AG10803 (cell line): ENCODE results near the gene HOXC4.

Experiments used
- DNase-seq: peaks from one replicate; pipeline ENCODE4 v3.0.0; 2010; ENCODE audit warnings: low read depth
- H3K4me3 ChIP-seq: 2 replicates; pipeline ENCODE4 v1.5.1; 2011; ENCODE audit warnings: mild to moderate bottlenecking, low read length, control low read depth
- TF ChIP-seq, protein P1 (sequence below): conservative IDR thresholded peaks from 2 replicates; pipeline ENCODE4 v1.5.1; 2011; ENCODE audit warnings: mild to moderate bottlenecking, low read length, control low read depth, inconsistent platforms

The HOXC4 gene

DNA sequence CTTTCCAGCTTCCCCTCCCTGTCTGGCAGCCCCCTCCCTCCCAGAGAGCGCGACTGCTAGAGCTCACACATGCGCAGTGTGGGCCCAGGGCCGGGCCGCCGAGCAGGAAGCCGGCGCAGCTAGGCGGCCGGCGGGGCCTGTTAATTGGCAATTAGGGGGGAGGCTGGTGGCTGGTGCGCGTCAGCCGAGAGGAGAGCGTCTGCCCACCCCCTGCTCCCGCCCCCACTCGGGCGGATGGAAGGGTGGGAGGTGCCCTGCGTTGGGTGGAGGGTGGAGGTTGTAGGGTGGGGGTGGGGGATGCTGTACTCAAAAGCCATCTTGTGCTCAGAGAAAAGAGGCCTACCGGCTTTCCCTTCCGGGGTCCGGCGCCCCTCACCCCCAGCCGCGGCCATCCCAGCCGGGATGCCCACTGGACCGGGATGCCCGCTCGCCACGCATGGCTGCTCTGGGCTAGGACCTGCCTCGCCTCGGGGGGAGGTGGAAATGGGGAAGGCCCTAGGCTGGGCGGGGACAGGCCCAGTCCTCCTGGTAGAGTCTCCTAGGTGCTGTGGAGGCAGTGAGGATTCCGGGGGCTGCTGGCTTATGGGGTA lies 35.7 kb upstream of the HOXC4 start:
- H3K4me3 ChIP-seq = peak overlapping the region; percentile 98
- peak; percentile 97 for DNase-seq

DNA sequence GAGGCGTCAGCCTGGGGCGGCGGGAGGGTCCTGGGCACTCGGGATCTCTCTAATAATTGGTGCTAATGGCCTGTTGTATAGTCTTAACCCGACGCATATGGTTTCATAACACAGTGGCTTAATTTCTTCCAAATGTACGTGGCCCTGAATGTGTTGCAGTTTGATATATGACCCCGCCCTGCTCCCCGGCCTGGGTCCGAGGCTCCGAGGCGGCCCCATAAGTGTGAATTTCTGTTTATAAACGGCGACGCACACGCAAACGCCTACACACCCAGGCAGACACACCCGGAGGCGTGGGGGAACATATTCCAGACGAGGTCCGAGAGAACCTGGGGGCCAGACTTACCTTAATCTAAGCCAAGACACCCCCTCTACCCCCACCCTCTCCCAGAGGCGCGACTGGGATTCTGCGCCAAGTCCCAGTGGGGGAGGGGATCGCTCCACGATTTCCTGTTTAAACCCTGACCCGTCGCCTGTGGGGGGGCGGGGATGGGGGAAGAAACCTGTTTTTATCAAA lies 35.1 kb upstream of the HOXC4 start:
- TF ChIP-seq, protein P1, sequence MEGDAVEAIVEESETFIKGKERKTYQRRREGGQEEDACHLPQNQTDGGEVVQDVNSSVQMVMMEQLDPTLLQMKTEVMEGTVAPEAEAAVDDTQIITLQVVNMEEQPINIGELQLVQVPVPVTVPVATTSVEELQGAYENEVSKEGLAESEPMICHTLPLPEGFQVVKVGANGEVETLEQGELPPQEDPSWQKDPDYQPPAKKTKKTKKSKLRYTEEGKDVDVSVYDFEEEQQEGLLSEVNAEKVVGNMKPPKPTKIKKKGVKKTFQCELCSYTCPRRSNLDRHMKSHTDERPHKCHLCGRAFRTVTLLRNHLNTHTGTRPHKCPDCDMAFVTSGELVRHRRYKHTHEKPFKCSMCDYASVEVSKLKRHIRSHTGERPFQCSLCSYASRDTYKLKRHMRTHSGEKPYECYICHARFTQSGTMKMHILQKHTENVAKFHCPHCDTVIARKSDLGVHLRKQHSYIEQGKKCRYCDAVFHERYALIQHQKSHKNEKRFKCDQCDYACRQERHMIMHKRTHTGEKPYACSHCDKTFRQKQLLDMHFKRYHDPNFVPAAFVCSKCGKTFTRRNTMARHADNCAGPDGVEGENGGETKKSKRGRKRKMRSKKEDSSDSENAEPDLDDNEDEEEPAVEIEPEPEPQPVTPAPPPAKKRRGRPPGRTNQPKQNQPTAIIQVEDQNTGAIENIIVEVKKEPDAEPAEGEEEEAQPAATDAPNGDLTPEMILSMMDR = no peak
- peak overlapping the region; percentile 98 for H3K4me3 ChIP-seq
- DNase-seq = peak; percentile 74

More for the DNA sequence above, 35.7 kb upstream of the HOXC4 start:
- TF ChIP-seq, protein P1 = no peak

DNA sequence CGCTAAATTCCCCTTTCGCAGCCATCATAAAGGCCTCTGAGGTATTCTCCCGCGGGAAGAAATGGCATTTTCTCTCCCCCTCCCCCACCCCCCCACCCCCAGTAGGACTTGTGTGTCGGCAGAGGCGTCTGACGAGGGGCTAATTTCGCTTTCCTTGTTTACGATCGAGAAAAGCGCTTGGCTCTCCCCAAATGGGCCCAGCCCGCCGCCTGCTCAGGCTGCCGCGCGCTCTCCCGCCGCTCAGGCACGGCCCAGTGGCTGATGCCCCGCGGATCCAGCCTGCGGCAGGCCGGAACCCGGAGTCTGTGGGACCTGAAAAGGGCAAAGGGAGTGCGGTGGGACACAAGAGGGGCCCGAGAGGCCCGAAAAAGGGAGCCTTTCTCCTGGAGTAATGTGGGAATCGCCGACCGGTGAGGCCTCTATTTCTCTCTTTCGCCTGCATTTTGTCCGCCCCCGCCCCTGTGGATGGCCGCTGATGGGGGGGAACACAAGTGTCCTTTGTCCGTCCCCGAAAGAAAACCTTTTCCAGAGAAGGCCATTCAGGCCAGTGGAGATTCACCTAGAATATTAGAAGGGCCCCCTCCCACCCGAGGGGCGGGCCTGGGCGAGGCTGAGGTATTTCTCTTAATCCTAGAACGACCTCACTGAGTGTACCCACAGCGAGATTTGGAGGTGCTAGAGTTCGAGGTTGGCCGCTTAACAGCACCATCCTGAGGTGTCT lies 34.4 kb upstream of the HOXC4 start:
- peak overlapping the region; percentile 98 for H3K4me3 ChIP-seq
- TF ChIP-seq, protein P1 = no peak
- peak; percentile 67 for DNase-seq

DNA sequence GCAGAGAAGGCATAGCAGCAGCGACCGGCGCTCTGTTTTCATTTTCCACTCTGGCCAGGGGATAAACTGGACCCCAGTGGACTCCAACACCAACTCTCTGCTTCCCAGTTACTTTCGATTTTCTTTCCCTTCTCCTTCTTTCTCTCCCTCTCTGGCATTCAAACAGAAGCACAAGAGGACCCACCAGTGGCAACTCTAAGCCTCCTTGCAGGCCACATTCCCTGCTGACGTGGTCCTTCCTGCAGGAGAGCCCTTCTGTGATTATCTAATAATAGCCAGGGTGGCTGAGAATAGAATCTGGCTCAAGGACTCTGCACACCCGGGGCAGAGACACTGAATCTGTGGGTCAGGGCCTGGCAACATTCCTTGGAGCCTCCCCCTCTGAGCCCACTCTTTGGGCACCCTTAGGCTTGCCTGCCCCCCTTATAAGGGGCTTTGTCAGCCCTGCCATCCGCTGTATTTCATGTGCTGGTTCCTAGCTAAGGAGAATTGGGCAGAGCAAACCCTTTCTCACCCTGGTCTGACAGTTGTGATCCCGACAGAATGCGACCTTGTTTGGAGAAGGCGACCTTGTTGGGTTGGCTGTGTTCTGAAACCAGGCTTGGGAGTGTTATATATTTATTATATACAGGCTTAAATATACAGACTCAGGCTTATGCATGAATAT lies 33.6 kb upstream of the HOXC4 start:
- H3K4me3 ChIP-seq = peak overlapping the region; percentile 98
- DNase-seq = peak; percentile 70
- TF ChIP-seq, protein P1 = no peak

DNA sequence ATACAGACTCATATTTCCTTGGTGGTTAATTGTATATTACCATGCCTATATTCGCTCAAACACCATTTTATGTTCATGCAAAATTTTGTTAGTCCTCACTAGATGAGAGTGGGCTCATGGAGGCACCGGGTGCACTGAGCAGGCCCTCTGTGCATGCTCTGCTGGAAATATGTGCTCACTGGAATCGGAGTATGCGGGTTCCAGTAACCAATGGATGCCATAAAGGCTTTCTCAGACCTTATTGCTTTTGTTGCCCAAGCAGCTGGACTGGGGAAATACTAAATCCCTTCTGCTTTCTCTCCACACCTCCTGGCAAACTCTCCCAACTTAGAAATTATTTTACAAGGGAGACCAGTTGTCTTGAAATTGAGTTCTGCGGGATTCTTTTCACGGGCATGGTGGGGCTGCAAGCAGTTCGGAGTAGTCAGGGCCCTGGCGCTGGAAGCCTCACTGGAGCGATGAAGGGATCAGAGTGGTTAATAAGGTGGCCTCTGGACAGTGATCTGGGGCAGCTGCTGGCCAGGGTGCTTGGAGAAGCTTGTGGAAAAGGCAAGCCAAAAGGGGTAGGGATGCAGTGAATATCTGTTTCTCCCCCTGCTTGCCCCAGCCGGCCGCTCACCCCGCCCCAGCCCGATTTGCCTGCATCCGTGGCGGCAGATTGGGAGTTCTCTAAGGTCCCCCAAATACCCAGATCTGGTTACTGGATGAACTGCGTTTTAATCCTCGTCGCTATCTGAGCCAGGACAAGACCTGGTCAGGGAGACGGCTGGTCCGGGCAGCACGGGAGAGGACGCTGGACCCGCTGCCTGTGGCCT lies 32.8 kb upstream of the HOXC4 start:
- TF ChIP-seq, protein P1 = no peak
- DNase-seq = no peak
- H3K4me3 ChIP-seq = peak overlapping the region; percentile 98

DNA sequence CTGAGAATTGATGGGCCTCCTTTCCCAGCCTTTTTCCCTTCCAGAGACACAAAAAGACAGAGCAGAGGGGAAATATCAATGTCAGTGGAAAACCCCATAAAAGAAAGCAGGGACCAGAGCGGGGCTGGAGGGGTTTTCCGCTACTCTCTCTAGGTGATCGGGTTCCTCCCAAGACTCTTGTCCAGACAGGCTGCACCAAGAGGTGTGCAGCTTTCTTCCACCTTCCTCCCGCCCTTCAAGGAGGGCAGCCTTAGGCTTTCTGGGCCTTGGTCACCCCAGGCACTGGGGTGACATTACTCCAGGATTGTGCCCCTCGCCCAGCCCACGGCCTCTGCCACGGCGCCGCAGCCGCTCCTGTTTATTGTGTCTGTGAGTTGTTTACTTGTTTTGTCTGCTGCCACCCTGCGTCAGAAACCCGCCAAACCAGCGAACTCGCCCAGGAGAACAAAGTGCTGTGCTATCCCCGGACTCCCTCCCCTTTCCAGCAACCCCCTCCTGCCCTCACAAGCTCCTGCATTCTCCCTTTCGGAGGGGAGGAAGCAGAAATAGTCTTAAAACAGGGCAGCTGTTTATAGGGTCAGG lies 32.1 kb upstream of the HOXC4 start:
- TF ChIP-seq, protein P1 = peak; percentile 43
- DNase-seq = peak; percentile 66
- H3K4me3 ChIP-seq = peak overlapping the region; percentile 98
